HG03196 (cell line): ENCODE results near the gene RAD21L1.

ENCODE experiments used
- ATAC-seq: cut with Tn5 transposase; IDR thresholded peaks from one replicate; pipeline ENCODE4 v1.9.1; 2021; ENCODE audit not compliant: unreplicated experiment

The RAD21L1 gene

GRCh38 chr20:1225783-1226654, at the start of gene RAD21L1:
Gene RAD21L1, plus strand, starts transcription at chr20:1226044. Its CDS starts 2,410 bp downstream, at chr20:1228454.
- ATAC-seq: no peak

DNA sequence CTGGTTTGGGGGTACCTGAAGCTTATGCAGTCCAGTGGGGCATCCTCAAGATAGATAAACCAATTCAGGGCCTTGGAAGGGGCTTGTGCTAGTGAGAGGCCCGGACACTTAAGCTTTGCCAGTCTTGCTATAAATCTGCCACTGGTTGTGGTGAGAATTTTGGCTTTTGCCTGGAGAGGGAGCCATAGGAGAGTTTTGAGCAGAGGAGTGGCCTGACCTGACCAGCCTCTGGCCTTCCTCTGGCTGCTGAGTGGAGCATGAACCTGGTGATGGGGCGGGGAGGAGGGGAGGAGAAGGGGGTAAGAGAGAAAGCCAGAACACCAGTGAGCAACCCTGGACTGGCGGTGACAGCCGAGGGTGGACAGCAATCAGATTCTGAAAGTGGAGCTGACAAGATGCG, 48.2 kb upstream of the RAD21L1 start:
- ATAC-seq: no peak

DNA sequence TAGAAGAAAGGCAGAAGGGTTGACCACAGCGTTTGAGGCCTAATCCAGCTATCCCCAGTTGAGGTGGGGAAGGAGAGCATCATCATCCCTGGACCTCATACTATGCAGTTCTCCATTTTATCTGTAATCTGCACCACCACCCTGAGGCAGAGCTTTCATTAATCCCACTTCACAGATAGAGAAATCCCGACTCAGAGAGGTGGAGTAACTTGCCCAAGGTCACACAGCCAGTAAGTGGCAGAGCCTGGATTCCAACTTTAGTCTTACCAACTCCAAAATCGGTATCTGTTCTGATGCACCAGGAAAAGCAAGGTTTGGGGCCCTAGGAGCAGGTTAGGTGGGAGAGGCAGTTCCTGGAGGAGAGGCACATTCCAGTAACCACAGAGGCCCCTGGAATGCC, 47.7 kb upstream of the RAD21L1 start:
- no peak for ATAC-seq

DNA sequence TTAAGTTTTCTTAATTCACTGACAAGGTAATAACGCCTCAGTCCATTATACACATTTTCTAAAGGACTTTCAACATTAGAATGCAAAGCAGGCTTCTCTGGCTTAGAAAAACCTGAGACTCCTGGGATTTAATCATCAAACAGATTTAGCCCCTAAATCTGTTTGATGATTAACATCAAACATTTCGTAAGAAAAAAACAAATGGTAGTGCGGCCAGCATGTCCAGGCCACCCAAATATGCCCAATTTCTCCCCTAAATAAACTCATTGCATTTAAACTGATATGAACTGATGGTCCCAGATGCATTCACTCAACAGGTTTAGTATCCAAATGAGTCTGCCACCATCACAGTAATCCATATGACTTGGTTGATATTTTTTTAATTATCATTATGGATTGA, 47.2 kb upstream of the RAD21L1 start:
- no peak for ATAC-seq

- ATAC-seq: no peak
Measured at GRCh38 chr20:1180949-1181348, 44.9 kb upstream of the RAD21L1 start.

GRCh38 chr20:1182106-1182505, 43.7 kb upstream of the RAD21L1 start:
- ATAC-seq: no peak

- ATAC-seq: no peak
Measured at GRCh38 chr20:1183153-1183552, 42.7 kb upstream of the RAD21L1 start.

GRCh38 chr20:1184260-1184637, 41.6 kb upstream of the RAD21L1 start:
- no peak for ATAC-seq

GRCh38 chr20:1184638-1185315, 41.1 kb upstream of the RAD21L1 start, which contains the start of gene TMEM74B:
Gene TMEM74B, minus strand, starts transcription at chr20:1184981. Its CDS starts 1,180 bp downstream, at chr20:1183801.
- no peak for ATAC-seq

GRCh38 chr20:1185316-1185741, 40.5 kb upstream of the RAD21L1 start:
- ATAC-seq: no peak

DNA sequence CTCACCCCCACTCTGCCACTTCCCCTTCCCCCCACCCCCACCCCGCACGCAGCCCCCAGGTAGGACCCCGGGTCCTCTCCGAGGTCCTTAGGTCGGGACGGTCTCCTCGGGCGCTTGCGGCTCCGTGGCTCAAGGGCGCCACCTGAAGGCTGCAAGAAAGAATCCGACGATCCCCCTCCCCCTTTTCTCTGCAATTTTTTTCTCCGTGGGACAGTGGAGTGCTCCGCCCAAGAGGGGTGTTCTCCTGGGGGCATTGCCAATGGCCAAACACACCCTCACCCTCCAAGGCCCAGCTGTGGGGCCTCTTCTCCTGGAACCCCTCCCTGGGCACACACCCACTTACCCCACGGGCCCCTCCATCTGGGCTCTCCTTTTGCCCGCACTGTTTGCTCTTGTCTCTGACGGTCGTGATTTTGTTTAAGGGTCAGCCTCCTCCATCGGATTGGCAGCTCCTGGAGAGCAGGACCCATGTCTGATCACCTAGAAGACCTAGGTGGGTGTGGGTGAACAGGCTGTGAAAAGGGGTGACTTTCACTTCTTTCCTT, 40.0 kb upstream of the RAD21L1 start:
- no peak for ATAC-seq

DNA sequence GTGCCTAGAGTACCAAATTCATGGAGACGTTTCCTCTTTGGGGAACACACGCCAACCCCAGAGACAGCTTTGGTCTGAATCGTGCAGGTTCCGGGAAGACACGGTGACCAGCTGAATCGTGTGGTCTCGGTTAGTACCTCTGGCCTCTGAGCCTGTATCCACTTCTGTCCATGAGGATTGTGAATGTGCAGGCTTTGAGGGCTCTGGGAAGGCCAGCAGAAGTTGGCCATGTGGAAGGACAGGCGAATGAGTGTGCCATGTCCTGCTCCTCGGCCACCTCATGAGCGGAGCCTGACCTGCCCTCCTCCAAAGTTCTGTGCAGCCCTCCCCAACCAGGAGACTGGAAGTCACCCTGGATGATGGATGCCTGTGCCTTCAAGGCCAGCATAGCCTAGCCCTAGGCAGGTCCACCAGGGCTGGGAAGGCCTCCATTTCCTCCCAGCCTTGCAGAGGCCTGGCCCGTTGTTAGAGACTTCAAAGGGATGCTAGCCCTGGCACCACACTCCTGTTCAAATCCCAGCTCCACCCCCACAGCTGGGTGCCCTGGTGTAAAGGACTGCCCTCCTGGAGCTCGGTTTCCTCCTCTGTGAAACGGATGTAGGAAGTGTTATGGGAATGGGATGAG, 39.4 kb upstream of the RAD21L1 start:
- no peak for ATAC-seq

- no peak for ATAC-seq
Measured at GRCh38 chr20:1187605-1188171, 38.2 kb upstream of the RAD21L1 start.

DNA sequence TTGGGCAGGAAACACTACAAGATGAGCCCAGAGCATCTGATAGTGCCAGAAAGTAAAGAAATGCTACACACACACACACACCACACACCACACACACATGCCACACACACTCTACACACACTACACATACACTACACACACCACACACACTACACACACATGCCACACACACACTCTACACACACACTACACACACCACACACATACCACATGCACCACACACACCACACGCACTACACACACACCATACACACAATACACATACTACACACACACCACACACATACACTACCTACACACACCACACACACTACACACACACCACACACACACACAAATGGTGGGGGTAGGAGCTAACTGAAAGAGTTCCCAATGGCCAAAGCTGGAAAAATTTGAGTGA, 37.5 kb upstream of the RAD21L1 start:
- no peak for ATAC-seq

GRCh38 chr20:1189827-1190226, 36.0 kb upstream of the RAD21L1 start:
- ATAC-seq: no peak

GRCh38 chr20:1190847-1191246, 35.0 kb upstream of the RAD21L1 start:
- ATAC-seq: no peak

GRCh38 chr20:1191299-1191698, 34.5 kb upstream of the RAD21L1 start:
- no peak for ATAC-seq

- no peak for ATAC-seq
Measured at GRCh38 chr20:1195226-1195625, 30.6 kb upstream of the RAD21L1 start.

DNA sequence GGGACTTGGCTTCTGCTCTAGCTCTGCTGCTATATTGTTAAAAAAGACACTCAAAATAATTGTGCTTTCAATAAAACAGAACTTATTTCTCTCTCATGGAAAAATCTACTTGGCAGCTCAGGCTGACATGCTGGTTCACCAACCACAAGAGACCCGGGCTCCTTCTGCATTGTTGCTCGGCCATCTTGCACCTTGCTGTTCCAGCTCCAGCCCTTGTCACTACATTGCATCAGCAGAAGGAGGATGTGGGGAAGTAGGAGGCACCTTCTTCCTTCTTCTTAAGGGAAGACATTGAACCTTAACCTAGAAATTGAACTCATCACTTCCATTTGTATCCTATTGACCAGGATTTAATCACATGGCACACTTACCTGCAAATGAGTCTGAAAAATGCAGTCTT, 29.2 kb upstream of the RAD21L1 start:
- no peak for ATAC-seq

GRCh38 chr20:1197801-1198200, 28.0 kb upstream of the RAD21L1 start:
- ATAC-seq: no peak

- no peak for ATAC-seq
Measured at GRCh38 chr20:1198751-1199150, 27.1 kb upstream of the RAD21L1 start.
